Adrenal gland (tissue), 12 donors: ENCODE data around the gene FGFRL1. TPM values are rescaled to one million over a fixed set of nuclear protein-coding genes. Genes with fewer than 3 reads are reported as not detected.
"Not testable (repeated sequence)": the region's sequence is repeated elsewhere in the genome, so short reads cannot be mapped to it uniquely, and the experiment has no call there.

ENCODE experiments used
- DNase-seq, 7 donors: peaks; one replicate each; pipeline ENCODE4 v3.0.0-alpha.2; 2019 to 2020
- H3K27ac ChIP-seq, 5 donors: fragments of 200-600 bp; sonication (generic) in 4 of 5; 1 replicate in 3 of 5; 2 replicates in 2 of 5; pipeline versions ENCODE4 v1.5.1 to v1.8.0; 2016 to 2020; ENCODE audit warnings: mild to moderate bottlenecking in 1 of 5
- H3K27me3 ChIP-seq: fragments of 200-600 bp; 2 replicates; pipeline ENCODE4 v1.8.0; 2021
- H3K36me3 ChIP-seq, 2 donors: fragments of 200-600 bp; replicated peaks in 1 of 2; 1 replicate in 1 of 2; 2 replicates in 1 of 2; pipeline versions ENCODE4 v1.5.1 to v1.8.0; 2018 to 2022
- H3K4me1 ChIP-seq, 2 donors: fragments of 200-600 bp; replicated peaks in 1 of 2; 1 replicate in 1 of 2; 2 replicates in 1 of 2; pipeline versions ENCODE4 v1.5.1 to v1.8.0; 2018 to 2021
- H3K4me3 ChIP-seq, 4 donors: fragments of 200-600 bp; sonication (generic) in 3 of 4; one replicate each; pipeline ENCODE4 v1.5.1; 2016 to 2018
- H3K9me3 ChIP-seq, 3 donors: fragments of 200-600 bp; sonication (generic) in 1 of 3; replicated peaks in 1 of 3; 1 replicate in 2 of 3; 2 replicates in 1 of 3; pipeline versions ENCODE4 v1.5.1 to v1.8.0; 2016 to 2021
- CTCF ChIP-seq, 6 experiments: fragments of 450-650 bp in 4 of 6; fragments of 200-600 bp in 2 of 6; sonication (generic) in 1 of 6; IDR thresholded peaks; 1 replicate in 5 of 6; 2 replicates in 1 of 6; pipeline versions ENCODE4 v1.5.1 to v1.8.0; 2016 to 2021; ENCODE audit warnings: antibody characterized with exemption in 6 of 6, mild to moderate bottlenecking in 2 of 6, moderate library complexity in 1 of 6
- POLR2A ChIP-seq, 2 donors: fragments of 450-650 bp; IDR thresholded peaks; one replicate each; pipeline ENCODE4 v1.6.1; 2017; ENCODE audit warnings: antibody characterized with exemption in 2 of 2, mild to moderate bottlenecking in 2 of 2, moderate library complexity in 1 of 2
- WGBS, 4 donors: extraction: QIAGEN DNeasy Blood & Tissue Kit in 2 of 4; methylation state at CpG; one replicate each; pipeline versions ENCODE4 v1.1.5 to v1.1.7; 2013 to 2017; 5-methylcytosine and 5-hydroxymethylcytosine counted together
- intact Hi-C, 2 donors: fragments of 100-400 bp; cut with DNase I; formaldehyde crosslinking; loops; one replicate each; pipeline versions ENCODE4 v1.14.1 to v1.15.0; 2022 to 2023
- polyA plus RNA-seq, 3 donors: library from polyadenylated mRNA; stranded (reverse); fragments of 200-250 nt in 2 of 3; fragments of 350-450 nt in 1 of 3; fragmentation: Illumina TruSeq in 1 of 3; extraction: RNeasy Lipid Tissue Mini Kit (QIAGEN cat#74804) in 1 of 3; gene quantifications; one replicate each; pipeline ENCODE4 v1.2.3, GENCODE V29; 2013 to 2014
- total RNA-seq, 9 donors: library from RNA; depleted of rRNA in 4 of 9; stranded (reverse); fragments of >200 nt in 4 of 9; fragments of 120-200 nt in 1 of 9; fragmentation: NEBNext Ultra II Directional in 1 of 9; extraction: Animal tissue kit (Norgen Biotek cat#: 25700) in 1 of 9; gene quantifications; one replicate each; pipeline versions ENCODE4 v1.1.0 to v1.2.4, GENCODE V29; 2013 to 2023
- donor health status: healthy with polysubstance abuse.
- donor health status: Bipolar disorder and iron deficiency.
- donor health status: DM: yes; HTN: yes; CAD: no.
- donor health status: DM: no; HTN: no; CAD: no.
- donor health status: DM: no; HTN: no; CAD: no.
- donor health status: DM: yes; HTN: yes; CAD: no.

The FGFRL1 gene
- total and polyA plus RNA-seq, 12 donors: 24.4 to 274 (median 77.8) TPM

DNA sequence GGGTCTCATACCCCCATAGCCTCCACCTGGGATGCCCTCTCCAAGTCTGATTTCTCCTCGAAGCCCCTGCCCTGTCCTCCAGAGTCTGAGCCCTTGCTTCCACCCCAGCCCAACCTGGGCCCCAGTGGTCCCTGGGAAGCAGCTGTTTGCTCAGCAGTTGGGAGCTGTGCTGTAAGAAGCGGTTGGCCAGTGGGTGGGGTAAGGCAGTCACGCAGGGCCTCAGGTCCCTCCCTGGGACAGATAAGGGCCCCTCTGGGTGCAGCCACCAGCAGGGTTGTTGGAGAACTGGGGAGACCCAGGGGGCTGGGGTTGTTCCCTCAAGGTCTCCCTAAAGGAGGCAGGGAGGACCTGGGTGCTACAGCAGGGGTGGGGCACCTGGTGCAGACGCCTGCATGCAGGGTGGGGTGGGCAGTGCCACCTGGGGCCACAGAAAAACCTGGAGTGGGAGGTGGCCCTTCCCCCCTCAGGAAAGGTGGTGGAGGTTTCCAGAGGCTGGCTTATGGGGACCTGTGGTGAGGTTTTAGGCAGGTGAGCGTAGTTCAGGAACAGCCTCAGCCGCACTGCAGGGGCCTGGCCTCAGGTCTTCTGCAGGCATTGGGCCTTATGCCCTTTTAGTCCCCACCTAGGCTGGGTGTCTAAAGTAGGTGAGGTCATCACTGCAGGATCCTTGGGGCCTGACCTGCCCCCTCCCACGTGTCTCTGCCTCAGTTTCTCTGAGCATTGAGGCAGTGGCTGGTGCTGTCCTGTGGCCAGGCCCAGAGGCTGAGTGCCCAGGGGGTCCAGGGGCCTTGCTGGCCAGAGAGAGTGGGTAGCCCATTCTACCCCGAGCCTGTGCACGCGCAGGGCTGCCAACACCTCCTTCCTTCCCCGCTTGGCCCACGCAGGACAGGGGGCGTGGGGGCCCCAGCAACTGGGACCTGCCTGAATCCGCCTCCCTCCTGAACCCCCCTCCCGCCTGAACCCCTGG is 15.1 kb upstream of the FGFRL1 start:
- WGBS, 4 donors: 70 to 76% (median 73%) methylated on average over 4 to 15 of the region's 15 CpGs
- H3K4me1 ChIP-seq: peaks cover 20 to 25% of the 10 kb centered on the region in 2 donors
- TF ChIP-seq CTCF (IDR thresholded peaks at IDR 0.05): no peak
- TF ChIP-seq POLR2A (IDR thresholded peaks at IDR 0.05): no peak
- H3K27ac ChIP-seq: no peak overlapping the region
- H3K36me3 ChIP-seq: no peaks in the 10 kb centered on the region
- peak in 2 of 7 donors; percentile 9 to 18 for DNase-seq
- no peak overlapping the region for H3K4me3 ChIP-seq
- H3K27me3 ChIP-seq: peaks cover 4% of the 10 kb centered on the region
- H3K9me3 ChIP-seq: no peaks in the 10 kb centered on the region
- intact Hi-C loops: no loop called here

GRCh38 chr4:996997-997374 is 14.4 kb upstream of the FGFRL1 start:
- WGBS, 4 donors: 7 to 10% (median 9%) methylated on average over 11 to 25 of the region's 25 CpGs
- intact Hi-C loops: no loop called here
- peak overlapping the region in 1 of 4 donors; percentile 51 for H3K4me3 ChIP-seq
- H3K36me3 ChIP-seq: no peaks in the 10 kb centered on the region
- peak in 1 of 7 donors; percentile 8 for DNase-seq
- TF ChIP-seq CTCF (IDR thresholded peaks at IDR 0.05) (no peak), POLR2A (IDR thresholded peaks at IDR 0.05) (no peak)
- H3K27ac ChIP-seq: no peak overlapping the region
- peaks cover 20 to 27% of the 10 kb centered on the region in 2 donors for H3K4me1 ChIP-seq
- no peaks in the 10 kb centered on the region for H3K9me3 ChIP-seq
- peaks cover 10% of the 10 kb centered on the region for H3K27me3 ChIP-seq

GRCh38 chr4:997375-998071 is 13.9 kb upstream of the FGFRL1 start:
- H3K4me3 ChIP-seq: peak overlapping the region in 1 of 4 donors; percentile 51
- peaks cover 21 to 27% of the 10 kb centered on the region in 2 donors for H3K4me1 ChIP-seq
- TF ChIP-seq CTCF (IDR thresholded peaks at IDR 0.05) (no peak), POLR2A (IDR thresholded peaks at IDR 0.05) (no peak)
- no peaks in the 10 kb centered on the region for H3K36me3 ChIP-seq
- intact Hi-C loops: no loop called here
- WGBS, 4 donors: 0 to 6% (median 2%) methylated on average over 1 to 68 of the region's 68 CpGs
- peaks cover 16% of the 10 kb centered on the region for H3K27me3 ChIP-seq
- no peak overlapping the region for H3K27ac ChIP-seq
- DNase-seq: peak in 3 of 7 donors; percentile 31 to 47 (median 33)
- no peaks in the 10 kb centered on the region for H3K9me3 ChIP-seq

GRCh38 chr4:998096-998691 is 13.2 kb upstream of the FGFRL1 start:
- peaks cover 22% of the 10 kb centered on the region for H3K27me3 ChIP-seq
- H3K27ac ChIP-seq: no peak overlapping the region
- WGBS, 4 donors: 45 to 64% (median 49%) methylated on average over 8 to 12 of the region's 12 CpGs
- H3K4me1 ChIP-seq: peaks cover 22 to 26% of the 10 kb centered on the region in 2 donors
- no peaks in the 10 kb centered on the region for H3K9me3 ChIP-seq
- DNase-seq: peak in 1 of 7 donors; percentile 17
- no peaks in the 10 kb centered on the region for H3K36me3 ChIP-seq
- intact Hi-C loops: no loop called here
- no peak overlapping the region for H3K4me3 ChIP-seq
- no peak for TF ChIP-seq CTCF (IDR thresholded peaks at IDR 0.05)
- TF ChIP-seq POLR2A (IDR thresholded peaks at IDR 0.05): no peak

DNA sequence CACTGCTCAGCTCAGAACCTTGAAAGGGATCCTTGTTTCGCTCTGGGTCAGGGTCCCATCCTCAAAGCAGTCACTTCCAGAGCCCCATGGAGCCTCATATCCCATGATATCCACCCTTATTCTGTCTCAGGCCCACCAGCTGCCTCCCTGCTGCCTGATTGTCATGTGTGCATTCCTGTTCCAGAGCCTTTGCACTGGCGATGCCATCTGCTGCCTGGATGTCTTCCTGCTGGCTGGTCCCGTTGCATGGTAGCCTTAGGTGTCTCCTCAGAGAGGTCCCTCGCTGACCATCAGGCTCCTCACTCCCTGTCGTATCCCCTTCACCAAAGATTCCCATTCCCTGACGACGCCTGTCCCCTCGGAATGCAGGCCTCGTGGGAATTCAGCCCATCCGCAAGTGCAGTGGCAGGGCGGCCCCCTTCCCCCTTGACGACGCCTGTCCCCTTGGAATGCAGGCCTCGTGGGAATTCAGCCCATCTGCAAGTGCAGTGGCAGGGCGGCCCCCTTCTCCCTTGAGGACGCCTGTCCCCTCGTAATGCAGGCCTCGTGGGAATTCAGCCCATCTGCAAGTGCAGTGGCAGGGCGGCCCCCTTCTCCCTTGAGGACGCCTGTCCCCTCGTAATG is 12.1 kb upstream of the FGFRL1 start:
- Histone ChIP-seq H3K27me3 (peaks cover 34% of the 10 kb centered on the region), H3K4me1 (peaks cover 18 to 23% of the 10 kb centered on the region in 2 donors)
- intact Hi-C loops, H3K4me3 ChIP-seq, H3K27ac ChIP-seq, H3K9me3 ChIP-seq, H3K36me3 ChIP-seq, DNase-seq: not testable (repeated sequence)
- 53 to 64% (median 60%) methylated on average over 14 to 17 of the region's 21 CpGs for WGBS, 4 donors
